GM12878 (cell line): Measurements from ENCODE around the gene SYT14. TPM values are rescaled to one million over a fixed set of nuclear protein-coding genes. Genes with fewer than 3 reads are reported as not detected.

Experiments
- ATAC-seq: fragments of 200-7000 bp; cut with Tn5 transposase; 3 replicates; pipeline ENCODE4 v1.9.1; 2020; ENCODE audit warnings: mild to moderate bottlenecking, moderate library complexity
- BruUV-seq: library from RNA; stranded (reverse); fragments of 400-500 nt; replicated peaks from 2 replicates; lab custom pipeline; 2021; lab: Mats Ljungman, UMichigan
- CTCF ChIA-PET: fragments of 300-600 bp; sonication (Branson Sonifier 250); formaldehyde crosslinking; extraction: SDS; loops from one replicate; lab custom pipeline; 2021; ENCODE audit warnings: inconsistent platforms; lab: Yijun Ruan, JAX
- POLR2A ChIA-PET: fragments of 350-600 bp; formaldehyde crosslinking; extraction: SDS; loops from one replicate; lab custom pipeline; 2021; ENCODE audit warnings: inconsistent platforms; lab: Charles Lee
- RAD21 ChIA-PET: fragments of 300-600 bp; sonication (Branson Sonifier 250); formaldehyde crosslinking; loops from one replicate; lab custom pipeline; 2023; ENCODE audit warnings: antibody characterized with exemption; ENCODE audit not compliant: unreplicated experiment; lab: Charles Lee
- SMC1A ChIA-PET: fragments of 300-600 bp; sonication (Branson Sonifier 250); formaldehyde crosslinking; loops from one replicate; lab custom pipeline; 2023; ENCODE audit not compliant: unreplicated experiment, uncharacterized antibody; lab: Charles Lee
- DNase-seq: peaks from one replicate; pipeline ENCODE4 v3.0.0-alpha.2; 2011; ENCODE audit warnings: low read depth, low spot score
- FAIRE-seq: peaks from 3 replicates; lab custom pipeline; 2011; peaks lifted over from hg19 to GRCh38; lab: Jason Lieb, UNC
- H2AFZ ChIP-seq: 2 replicates; pipeline ENCODE4 v1.6.0; 2011; ENCODE audit warnings: low read depth, low read length, control low read depth; ENCODE audit not compliant: control insufficient read depth
- H3K27ac ChIP-seq: 2 replicates; pipeline ENCODE4 v1.5.1; 2011; ENCODE audit warnings: control low read depth; ENCODE audit not compliant: control insufficient read depth, insufficient read depth
- H3K27me3 ChIP-seq, 2 experiments: replicated peaks in 1 of 2; 2 replicates each; pipeline versions ENCODE4 v1.6.0 to v1.6.1; 2011; ENCODE audit warnings: low read length in 1 of 2; ENCODE audit not compliant: control insufficient read depth in 2 of 2, insufficient read depth in 2 of 2
- H3K36me3 ChIP-seq, 2 experiments: 2 replicates each; pipeline ENCODE4 v1.5.1; 2011; ENCODE audit warnings: low read length in 1 of 2; ENCODE audit not compliant: control insufficient read depth in 2 of 2, insufficient read depth in 2 of 2
- H3K4me1 ChIP-seq: 2 replicates; pipeline ENCODE4 v1.6.1; 2011; ENCODE audit warnings: mild to moderate bottlenecking, low read length, moderate library complexity, mixed read lengths; ENCODE audit not compliant: control insufficient read depth, insufficient read depth
- H3K4me2 ChIP-seq: 2 replicates; pipeline ENCODE4 v1.6.0; 2011; ENCODE audit warnings: control low read depth; ENCODE audit not compliant: control insufficient read depth, insufficient read depth
- H3K4me3 ChIP-seq: fragments of 200-600 bp; sonication (generic); 2 replicates; pipeline ENCODE4 v1.5.1; 2016
- H3K79me2 ChIP-seq: 2 replicates; pipeline ENCODE4 v1.6.0; 2011; ENCODE audit warnings: low read length; ENCODE audit not compliant: control insufficient read depth, insufficient read depth
- H3K9ac ChIP-seq: 2 replicates; pipeline ENCODE4 v1.8.0; 2011; ENCODE audit warnings: low read length, control low read depth, mixed read lengths; ENCODE audit not compliant: control insufficient read depth, insufficient read depth
- H3K9me3 ChIP-seq: replicated peaks from 3 replicates; pipeline ENCODE4 v1.5.1; 2011; ENCODE audit warnings: mild to moderate bottlenecking, low read length; ENCODE audit not compliant: control insufficient read depth, insufficient read depth
- H4K20me1 ChIP-seq: 2 replicates; pipeline ENCODE4 v1.6.0; 2011; ENCODE audit not compliant: control insufficient read depth, insufficient read depth
- CBX5 ChIP-seq: sonication (generic); IDR thresholded peaks from 2 replicates; pipeline ENCODE4 v1.6.1; 2016; ENCODE audit warnings: low read depth, moderate library complexity, mild to moderate bottlenecking, inconsistent platforms
- CEBPB ChIP-seq, 2 experiments: fragments of 150-350 bp in 1 of 2; IDR thresholded peaks; 2 replicates each; pipeline ENCODE4 v1.6.1; 2012 to 2014; ENCODE audit warnings: low read depth in 2 of 2, low read length in 2 of 2, borderline replicate concordance in 1 of 2, inconsistent platforms in 1 of 2
- CHD4 ChIP-seq: fragments of 200-600 bp; sonication (generic); IDR thresholded peaks from 2 replicates; pipeline ENCODE4 v1.6.1; 2016; ENCODE audit warnings: mild to moderate bottlenecking
- CREB1 ChIP-seq: IDR thresholded peaks from 2 replicates; pipeline ENCODE4 v1.6.1; 2012; ENCODE audit warnings: low read depth, mild to moderate bottlenecking, inconsistent platforms
- ELK1 ChIP-seq: IDR thresholded peaks from 2 replicates; pipeline ENCODE4 v1.6.1; 2012; ENCODE audit warnings: low read depth, low read length, improper control_type of control experiment
- HDGF ChIP-seq: fragments of 450-650 bp; IDR thresholded peaks from 2 replicates; pipeline ENCODE4 v1.6.1; 2016; ENCODE audit warnings: antibody characterized with exemption
- IKZF2 ChIP-seq, 2 experiments: fragments of 450-650 bp; IDR thresholded peaks; 2 replicates each; pipeline ENCODE4 v1.6.1; 2017; ENCODE audit warnings: mild to moderate bottlenecking in 2 of 2, moderate library complexity in 2 of 2
- KLF5 ChIP-seq: fragments of 450-650 bp; IDR thresholded peaks from 2 replicates; pipeline ENCODE4 v1.6.1; 2014; ENCODE audit warnings: mild to moderate bottlenecking; ENCODE audit not compliant: partially characterized antibody
- NFIC ChIP-seq: IDR thresholded peaks from 2 replicates; pipeline ENCODE4 v1.6.1; 2012; ENCODE audit warnings: low read depth, mild to moderate bottlenecking, inconsistent platforms, low read length, moderate library complexity
- NR2F1 ChIP-seq: fragments of 450-650 bp; conservative IDR thresholded peaks from 2 replicates; pipeline ENCODE4 v1.6.1; 2017; ENCODE audit warnings: mild to moderate bottlenecking
- PAX5 ChIP-seq: IDR thresholded peaks from 2 replicates; pipeline ENCODE4 v1.6.1; 2011; ENCODE audit warnings: low read depth, low read length, borderline replicate concordance
- RB1 ChIP-seq: fragments of 450-650 bp; formaldehyde crosslinking; IDR thresholded peaks from 2 replicates; pipeline ENCODE4 v1.6.1; 2017; ENCODE audit warnings: mild to moderate bottlenecking, borderline replicate concordance
- RCOR1 ChIP-seq: conservative IDR thresholded peaks from 2 replicates; pipeline ENCODE4 v1.6.1; 2012; ENCODE audit warnings: low read depth, low read length, improper control_type of control experiment
- SREBF1 ChIP-seq: IDR thresholded peaks from 2 replicates; pipeline ENCODE4 v1.6.1; 2012; ENCODE audit warnings: mild to moderate bottlenecking, low read length
- ZNF274 ChIP-seq: IDR thresholded peaks from one replicate; pipeline ENCODE4 v1.8.0; 2011; ENCODE audit not compliant: insufficient read length, insufficient read depth
- in situ Hi-C: fragments of 300-500 bp; cut with MboI; formaldehyde crosslinking; loops from 9 replicates; pipeline ENCODE4 v1.14.3; 2018; ENCODE audit warnings: mixed read lengths
- intact Hi-C: fragments of 100-400 bp; cut with micrococcal nuclease; formaldehyde crosslinking; loops from one replicate; pipeline ENCODE4 v1.14.2; 2022; ENCODE audit not compliant: unreplicated experiment
- polyA plus RNA-seq, 11 experiments: library from polyadenylated mRNA; depleted of rRNA in 4 of 11; unstranded in 6 of 11; stranded (reverse) in 5 of 11; fragments of >200 nt; fragmentation: Nextera tagmentation in 4 of 11; fragmentation: Illumina TruSeq in 1 of 11; extraction: Ambion mirVana in 4 of 11; extraction: Trizol in 1 of 11; gene quantifications; 1 replicate in 1 of 11; 2 replicates in 10 of 11; pipeline versions ENCODE4 v1.2.1 to v1.2.3, GENCODE V29; 2011 to 2016; ENCODE audit warnings: inconsistent platforms in 2 of 11, missing spikeins in 2 of 11, low read depth in 1 of 11
- total RNA-seq, 4 experiments: library from RNA; depleted of rRNA in 3 of 4; stranded (reverse); fragments of >200 nt in 3 of 4; fragmentation: Illumina TruSeq in 1 of 4; extraction: Trizol in 1 of 4; gene quantifications; 2 replicates each; pipeline versions ENCODE4 v1.2.1 to v1.2.3, GENCODE V29; 2013 to 2021
- TF ChIP-seq, protein P1 (sequence below): IDR thresholded peaks from 2 replicates; pipeline ENCODE4 v1.6.1; 2011; ENCODE audit warnings: low read depth, mild to moderate bottlenecking, low read length, moderate library complexity, borderline replicate concordance; ENCODE audit errors: extremely low read depth
- TF ChIP-seq, protein P2 (sequence below): fragments of 450-650 bp; formaldehyde crosslinking; IDR thresholded peaks from 2 replicates; pipeline ENCODE4 v1.4.0; 2022; ENCODE audit warnings: mild to moderate bottlenecking, moderate library complexity
- TF ChIP-seq, protein P3 (sequence below): IDR thresholded peaks from 2 replicates; pipeline ENCODE4 v1.6.1; 2011; ENCODE audit warnings: borderline replicate concordance, low read depth, mild to moderate bottlenecking, moderate library complexity, mixed read lengths, low read length; ENCODE audit not compliant: insufficient read depth; ENCODE audit errors: extremely low read length

Gene SYT14
- total and polyA plus RNA-seq, 10 of the 15 experiments (the other 5 are each of a cell fraction or from before 2014, with no cell fraction given), result under 0.01 TPM; not detected in 9

DNA sequence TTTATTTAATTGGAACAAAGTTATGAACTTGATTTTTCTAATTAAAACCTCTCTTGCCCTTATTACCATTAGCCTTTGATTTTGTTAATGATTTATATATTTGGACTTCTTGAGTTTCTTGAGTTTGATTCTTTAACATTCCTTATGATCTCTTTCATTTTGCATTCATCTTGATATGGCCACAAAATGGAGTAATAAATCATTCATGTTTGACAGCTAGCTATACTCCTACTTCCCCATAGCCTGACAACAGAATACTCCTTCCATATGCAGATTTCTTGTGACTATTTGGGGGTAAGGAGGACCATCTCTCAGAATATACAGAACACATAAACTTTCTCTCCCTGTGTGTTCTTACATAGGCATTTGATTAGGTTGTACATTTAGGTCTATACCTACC lies 119.6 kb downstream of the SYT14 start:
- BruUV-seq, result no TSS peak
- intact Hi-C loops (no loop called here), in situ Hi-C loops (no loop called here)
- no peaks in the 10 kb centered on the region for H3K27me3 ChIP-seq
- ChIA-PET RAD21 (interaction anchor here (0.7 kb wide), 1 partner anchor 1250 kb away, joined by 3 read pairs; no protein-coding TSS in a partner anchor), POLR2A (no interaction called here), SMC1A (no interaction called here), CTCF (no interaction called here)
- no peak overlapping the region for H3K27ac ChIP-seq
- H3K36me3 ChIP-seq, result no peaks in the 10 kb centered on the region
- H3K4me1 ChIP-seq, result no peaks in the 10 kb centered on the region
- H3K4me3 ChIP-seq, result no peak overlapping the region
- no peaks in the 10 kb centered on the region for H4K20me1 ChIP-seq
- H3K79me2 ChIP-seq, result no peaks in the 10 kb centered on the region
- H3K9me3 ChIP-seq, result no peaks in the 10 kb centered on the region
- no peak for ATAC-seq
- DNase-seq, result no peak
- no peak overlapping the region for H2AFZ ChIP-seq
- no peak overlapping the region for H3K4me2 ChIP-seq
- no peak for FAIRE-seq
- no peak overlapping the region for H3K9ac ChIP-seq
- TF ChIP-seq, protein P1, sequence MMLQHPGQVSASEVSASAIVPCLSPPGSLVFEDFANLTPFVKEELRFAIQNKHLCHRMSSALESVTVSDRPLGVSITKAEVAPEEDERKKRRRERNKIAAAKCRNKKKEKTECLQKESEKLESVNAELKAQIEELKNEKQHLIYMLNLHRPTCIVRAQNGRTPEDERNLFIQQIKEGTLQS, result no peak
- TF ChIP-seq HDGF (no peak), SREBF1 (no peak), PAX5 (no peak), CEBPB (IDR thresholded peaks at IDR 0.05; ENCODE audit: borderline replicate concordance in 1 of 2, low read depth in 2 of 2, low read length in 2 of 2) (no peak), CREB1 (no peak), CBX5 (no peak), RCOR1 (no peak), RB1 (no peak), KLF5 (no peak), ELK1 (no peak), NFIC (no peak), CHD4 (no peak), NR2F1 (no peak), IKZF2 (IDR thresholded peaks at IDR 0.05) (no peak), ZNF274 (no peak)
- TF ChIP-seq, protein P2, sequence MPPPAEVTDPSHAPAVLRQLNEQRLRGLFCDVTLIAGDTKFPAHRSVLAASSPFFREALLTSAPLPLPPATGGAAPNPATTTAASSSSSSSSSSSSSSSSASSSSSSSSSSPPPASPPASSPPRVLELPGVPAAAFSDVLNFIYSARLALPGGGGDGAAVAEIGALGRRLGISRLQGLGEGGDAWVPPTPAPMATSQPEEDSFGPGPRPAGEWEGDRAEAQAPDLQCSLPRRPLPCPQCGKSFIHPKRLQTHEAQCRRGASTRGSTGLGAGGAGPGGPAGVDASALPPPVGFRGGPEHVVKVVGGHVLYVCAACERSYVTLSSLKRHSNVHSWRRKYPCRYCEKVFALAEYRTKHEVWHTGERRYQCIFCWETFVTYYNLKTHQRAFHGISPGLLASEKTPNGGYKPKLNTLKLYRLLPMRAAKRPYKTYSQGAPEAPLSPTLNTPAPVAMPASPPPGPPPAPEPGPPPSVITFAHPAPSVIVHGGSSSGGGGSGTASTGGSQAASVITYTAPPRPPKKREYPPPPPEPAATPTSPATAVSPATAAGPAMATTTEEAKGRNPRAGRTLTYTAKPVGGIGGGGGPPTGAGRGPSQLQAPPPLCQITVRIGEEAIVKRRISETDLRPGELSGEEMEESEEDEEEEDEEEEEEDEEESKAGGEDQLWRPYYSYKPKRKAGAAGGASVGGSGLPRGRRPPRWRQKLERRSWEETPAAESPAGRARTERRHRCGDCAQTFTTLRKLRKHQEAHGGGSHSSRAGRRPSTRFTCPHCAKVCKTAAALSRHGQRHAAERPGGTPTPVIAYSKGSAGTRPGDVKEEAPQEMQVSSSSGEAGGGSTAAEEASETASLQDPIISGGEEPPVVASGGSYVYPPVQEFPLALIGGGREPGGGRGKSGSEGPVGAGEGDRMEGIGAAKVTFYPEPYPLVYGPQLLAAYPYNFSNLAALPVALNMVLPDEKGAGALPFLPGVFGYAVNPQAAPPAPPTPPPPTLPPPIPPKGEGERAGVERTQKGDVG, result no peak
- TF ChIP-seq, protein P3, sequence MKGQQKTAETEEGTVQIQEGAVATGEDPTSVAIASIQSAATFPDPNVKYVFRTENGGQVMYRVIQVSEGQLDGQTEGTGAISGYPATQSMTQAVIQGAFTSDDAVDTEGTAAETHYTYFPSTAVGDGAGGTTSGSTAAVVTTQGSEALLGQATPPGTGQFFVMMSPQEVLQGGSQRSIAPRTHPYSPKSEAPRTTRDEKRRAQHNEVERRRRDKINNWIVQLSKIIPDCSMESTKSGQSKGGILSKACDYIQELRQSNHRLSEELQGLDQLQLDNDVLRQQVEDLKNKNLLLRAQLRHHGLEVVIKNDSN, result no peak
